HUDEP-2 (cell line): ENCODE measurements around the gene PDZRN3.

Experiments
- DNase-seq, 76 experiments: peaks; one replicate each; lab custom pipeline; 2025; ENCODE audit not compliant: unreplicated experiment in 76 of 76; lab: John Stamatoyannopoulos, UW

PDZRN3 gene

DNA sequence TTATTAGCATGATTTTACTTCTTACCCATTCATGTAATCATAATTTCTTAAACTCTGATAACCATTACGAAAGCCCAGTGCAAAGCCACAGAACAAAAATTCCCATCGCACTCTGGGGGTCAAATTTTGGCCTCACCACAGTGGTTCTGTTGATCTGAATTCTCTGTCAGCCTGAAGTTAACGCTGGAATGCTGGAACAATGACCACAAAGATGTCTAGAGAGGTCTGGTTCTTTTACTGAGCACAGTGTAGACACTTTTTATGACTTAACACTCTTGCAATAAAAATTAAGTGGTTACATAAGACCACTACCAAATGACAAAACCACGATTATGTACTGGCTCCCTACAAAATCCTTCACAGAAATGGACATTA, 94.7 kb downstream of the PDZRN3 start:
- DNase-seq = no peak

DNA sequence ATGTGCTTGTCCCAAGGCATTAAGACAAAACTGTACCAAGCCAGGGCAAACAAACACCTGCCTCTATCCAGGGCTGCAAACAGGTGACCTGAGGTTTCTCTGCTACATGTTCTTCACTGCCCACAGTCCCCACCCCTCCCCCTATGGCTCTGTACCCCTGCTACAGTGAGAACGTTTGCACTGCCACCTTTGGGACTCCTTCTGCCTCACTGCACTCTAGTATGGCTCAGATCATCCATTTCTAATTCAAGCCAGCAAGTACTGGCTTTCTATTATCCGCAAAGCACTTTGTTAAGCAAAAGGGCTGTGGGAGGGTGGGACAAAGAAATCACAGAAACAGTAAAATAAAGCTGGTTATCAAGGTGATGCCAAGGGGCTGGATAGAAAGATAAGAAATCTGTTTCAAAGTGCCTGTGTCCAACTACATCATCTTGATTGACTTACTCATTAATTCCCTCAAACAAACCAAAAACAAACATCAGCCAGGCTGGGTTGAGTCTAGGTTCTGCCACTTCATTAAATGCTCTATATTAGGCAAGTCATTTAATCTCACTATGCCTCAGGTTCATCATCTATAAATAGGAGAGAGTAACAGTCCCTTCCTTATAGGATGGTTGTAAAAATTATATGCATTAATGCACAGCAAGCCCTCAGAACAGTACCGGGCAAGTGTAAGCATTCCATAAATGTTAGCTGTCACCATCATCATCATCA, 95.3 kb downstream of the PDZRN3 start:
- DNase-seq = no peak

DNA sequence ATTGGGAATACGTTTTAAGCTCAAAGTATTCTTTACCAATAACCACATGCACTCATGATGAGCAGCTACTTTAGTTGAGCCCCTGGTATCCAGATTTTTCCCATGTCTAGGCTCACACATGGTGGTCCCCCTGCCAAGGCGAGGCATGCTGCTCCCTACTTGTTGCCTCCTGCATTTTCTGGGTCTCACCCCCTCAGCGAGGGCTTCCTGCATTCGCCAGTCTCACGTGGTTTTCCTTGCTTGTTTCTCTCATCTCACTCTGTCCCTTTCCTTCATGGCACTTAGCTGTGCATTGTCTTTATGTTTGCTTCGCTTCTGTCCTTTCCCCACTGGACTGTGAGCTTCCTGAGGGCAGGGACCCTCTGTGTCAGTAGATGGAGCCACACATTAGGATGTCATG, 99.2 kb downstream of the PDZRN3 start:
- no peak for DNase-seq

DNA sequence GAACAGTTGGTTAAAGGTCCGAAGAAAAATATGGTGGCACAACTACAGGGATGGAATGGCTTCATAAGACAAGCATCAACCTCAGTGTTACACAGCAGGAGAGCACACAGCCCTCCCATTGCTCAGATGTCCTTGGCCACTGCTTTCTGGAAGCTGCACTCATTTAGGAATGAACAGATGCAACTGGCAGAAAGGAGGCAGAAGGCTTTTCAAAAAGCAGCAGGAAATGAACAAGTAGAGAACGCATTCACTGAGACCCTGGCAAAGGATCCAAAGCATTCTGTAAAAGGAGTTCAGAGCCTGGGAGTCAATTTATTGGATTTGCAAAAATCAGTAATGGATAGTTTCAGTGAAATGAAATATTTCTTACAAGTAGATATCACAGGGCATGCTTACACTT, 101.1 kb downstream of the PDZRN3 start:
- no peak for DNase-seq

DNA sequence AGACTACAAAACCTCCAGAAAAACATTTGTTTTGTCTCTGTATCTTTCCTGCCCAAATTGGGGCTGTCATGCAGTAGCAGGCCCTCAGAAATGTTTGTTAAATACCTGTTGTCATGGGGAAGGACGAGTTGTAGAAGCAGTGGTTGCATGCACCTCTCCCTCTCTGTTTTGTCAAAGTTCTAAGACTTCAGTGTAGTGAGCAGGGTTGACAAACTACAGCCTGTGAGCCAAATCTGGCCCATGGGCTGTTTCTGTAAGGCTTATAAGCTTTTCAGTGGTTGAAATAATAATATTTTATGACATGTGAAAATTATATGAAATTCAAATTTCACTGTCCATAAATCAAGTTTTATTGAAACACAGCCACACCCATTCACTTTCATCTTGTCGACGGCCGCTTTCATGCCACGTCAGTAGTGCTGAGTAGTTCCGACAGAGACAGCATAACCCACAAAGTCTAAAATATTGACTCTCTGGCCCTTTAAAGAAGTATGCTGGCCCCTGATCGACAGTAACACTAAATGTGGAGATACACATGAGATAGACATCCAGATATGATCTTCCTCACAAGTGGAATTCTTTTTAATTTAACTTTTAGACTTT, 102.9 kb downstream of the PDZRN3 start:
- DNase-seq = no peak

DNA sequence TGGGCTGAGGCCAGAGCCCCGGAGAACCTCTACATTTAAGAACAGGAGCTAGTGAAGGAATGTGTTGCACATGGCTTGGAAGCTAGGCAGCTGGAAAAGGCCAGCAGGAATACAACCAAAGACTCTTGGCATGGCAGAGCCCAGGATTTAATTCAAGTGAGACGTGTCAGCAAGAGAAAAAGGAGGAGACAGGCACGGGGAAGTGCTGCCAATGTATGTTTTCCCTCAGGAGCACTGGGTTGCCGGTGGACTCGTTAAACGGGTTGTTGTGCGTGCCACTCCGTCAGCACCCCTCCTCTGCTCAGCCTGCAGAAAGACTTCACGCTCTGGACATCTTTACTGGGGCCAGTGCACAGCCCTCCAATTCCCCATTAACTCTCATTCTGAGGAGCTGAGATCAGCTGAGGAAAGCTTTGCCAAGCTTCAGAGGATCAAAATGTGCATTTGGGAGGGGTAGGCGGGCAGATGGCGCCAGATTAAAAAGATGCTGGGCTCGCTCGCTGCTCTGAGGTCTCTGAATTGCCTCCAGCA, 103.7 kb downstream of the PDZRN3 start:
- DNase-seq = no peak

DNA sequence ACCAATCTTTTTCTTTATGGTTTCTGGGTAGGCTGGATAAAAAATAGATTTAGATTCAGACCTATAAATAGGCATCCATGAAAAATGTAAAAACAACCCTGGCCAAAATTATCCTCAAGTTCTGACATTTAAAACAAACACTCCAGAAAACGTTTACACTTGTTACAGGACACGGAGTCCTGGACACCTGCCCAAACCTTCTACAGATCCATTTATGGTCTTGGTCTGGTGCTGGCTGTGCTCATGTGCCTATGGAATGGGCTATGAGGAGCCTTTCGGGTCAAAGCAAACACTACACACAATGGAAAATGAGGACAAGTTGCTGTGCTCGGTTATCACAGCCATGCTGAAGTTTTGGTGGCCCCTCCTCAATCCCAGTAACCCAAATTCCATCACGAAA, 108.1 kb downstream of the PDZRN3 start:
- no peak for DNase-seq

DNA sequence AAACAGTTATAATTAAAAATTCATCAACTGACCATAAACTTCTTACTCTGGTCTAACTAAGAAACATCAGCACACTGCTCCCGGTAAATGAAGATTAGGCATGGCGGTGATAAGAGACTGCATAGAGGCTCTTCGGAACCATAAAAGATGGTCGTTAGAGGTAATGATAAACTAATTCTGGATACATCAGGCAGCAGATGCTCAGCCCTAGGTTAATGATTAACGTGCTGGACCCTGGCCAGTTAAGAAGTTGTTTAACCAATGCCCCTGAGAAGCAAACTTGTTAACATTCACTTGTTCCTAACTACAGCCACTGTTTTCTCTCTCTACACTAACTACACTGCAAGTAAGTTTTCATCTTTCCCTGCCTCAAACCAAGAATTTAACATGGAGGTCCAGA, 111.5 kb downstream of the PDZRN3 start:
- no peak for DNase-seq

DNA sequence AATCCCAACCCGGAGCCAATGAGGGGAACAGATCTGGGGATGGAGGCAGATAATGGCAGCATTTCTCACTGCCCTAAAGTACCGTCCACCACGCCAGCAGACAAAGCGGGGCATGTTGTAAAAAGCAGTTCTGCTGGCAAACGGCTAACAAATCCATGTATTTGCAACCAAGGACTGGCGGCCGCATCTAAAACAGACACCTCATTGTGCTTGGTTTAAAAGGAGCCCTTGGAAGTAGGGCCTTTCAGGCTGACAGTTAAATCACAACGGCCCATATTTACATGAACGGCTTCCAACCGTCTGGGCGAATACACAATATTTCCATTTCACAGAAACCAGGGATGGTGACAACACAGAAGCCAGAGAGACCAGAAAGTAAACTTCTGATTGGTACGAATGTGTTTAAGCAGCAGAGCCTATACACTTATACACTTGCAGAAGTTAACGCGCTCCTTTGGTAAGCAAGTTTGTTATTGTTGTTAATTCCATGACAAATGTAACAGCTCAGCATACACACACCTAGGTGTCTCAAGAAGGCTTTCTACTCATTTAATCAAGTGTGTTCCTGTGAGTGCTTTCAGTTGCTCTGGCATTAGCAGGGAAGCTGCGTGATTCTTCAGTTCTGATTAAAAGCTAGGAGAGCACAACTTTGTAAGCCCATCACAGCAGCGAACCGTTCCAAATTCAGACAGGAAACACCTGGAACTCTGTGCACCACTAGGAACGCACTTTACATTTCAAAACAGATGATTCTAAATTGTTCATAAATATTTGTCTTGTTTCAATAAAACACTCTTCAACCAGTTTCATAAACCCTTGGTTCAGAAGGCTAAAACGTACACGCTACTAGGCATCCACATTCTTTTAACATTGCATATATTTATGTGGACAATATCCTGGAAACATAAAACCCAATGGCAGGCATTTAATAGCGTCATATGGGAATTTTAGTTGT, 112.9 kb downstream of the PDZRN3 start:
- DNase-seq = no peak

DNA sequence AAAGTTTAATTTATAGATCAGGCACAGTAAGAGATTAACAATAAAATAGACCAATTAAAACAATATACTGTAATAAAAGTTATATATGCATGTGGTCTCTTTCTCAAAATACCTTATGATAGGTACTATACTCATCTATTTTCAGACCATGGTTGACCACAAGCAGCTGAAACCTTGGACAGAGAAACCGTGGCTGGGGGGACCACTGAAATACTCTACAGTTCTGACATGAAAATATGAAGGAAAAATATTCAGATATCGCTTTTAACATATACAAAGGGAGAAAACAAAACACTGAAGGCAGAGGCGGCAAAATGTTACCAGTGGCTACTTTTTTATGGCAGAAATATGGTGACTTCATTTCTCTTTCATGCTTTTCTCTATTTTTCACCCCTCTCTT, 114.0 kb downstream of the PDZRN3 start:
- no peak for DNase-seq

DNA sequence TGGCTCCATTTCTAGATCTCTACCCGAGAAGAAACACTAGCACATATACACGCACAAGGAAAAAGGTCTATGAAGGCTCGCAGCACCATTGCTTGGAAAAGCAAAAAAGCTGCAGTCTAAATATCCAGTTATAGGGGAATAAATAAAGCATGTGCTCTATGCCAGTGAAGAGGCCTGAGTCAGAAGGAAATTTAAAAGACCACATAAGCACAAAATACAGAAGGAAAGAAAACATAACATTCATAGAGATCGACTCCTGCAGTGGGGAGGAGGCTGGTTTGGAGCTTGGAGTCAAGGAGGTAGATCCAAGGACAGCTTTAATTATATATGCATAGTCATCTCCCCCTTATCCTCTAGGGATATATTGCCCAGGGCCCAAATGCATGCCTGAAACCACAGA, 114.4 kb downstream of the PDZRN3 start:
- no peak for DNase-seq

DNA sequence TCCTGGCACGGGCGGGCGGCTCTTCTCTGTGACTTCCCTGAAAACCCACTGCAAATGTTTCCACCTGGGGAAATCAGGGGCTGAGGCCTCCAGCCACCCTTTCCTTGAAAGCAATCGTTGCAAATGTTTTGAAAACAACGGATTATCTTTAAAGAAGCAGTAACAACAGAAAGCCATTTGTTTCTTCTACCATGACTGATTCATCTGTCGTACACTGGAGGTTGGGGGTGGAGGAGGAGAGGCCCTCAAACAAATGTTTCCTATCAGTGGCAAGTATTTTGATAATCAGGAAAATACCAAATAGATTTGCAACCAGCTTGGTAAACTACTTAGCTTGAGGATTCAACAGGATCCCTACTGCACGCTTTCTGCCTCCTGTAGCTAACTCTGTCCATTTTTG, 114.9 kb downstream of the PDZRN3 start:
- DNase-seq = no peak

DNA sequence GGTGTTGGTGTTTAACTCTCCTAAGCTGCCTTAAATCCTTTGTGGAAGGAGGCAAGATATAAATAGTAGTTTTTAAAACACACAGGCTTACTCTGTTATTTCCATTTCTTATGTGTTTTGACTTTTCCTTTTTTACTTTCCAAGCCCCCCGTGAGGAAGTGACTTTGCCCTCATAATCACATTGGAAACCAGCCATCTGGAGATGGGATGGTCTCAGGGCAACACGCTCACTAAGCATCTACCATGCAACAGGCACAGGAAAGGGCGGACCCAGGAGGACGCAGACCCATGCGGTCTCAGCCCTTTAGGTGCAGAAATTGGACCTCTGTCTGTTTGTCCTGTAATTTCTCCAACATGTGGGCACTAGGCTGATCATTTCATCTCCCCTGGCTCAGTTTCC, 115.7 kb downstream of the PDZRN3 start:
- no peak for DNase-seq

DNA sequence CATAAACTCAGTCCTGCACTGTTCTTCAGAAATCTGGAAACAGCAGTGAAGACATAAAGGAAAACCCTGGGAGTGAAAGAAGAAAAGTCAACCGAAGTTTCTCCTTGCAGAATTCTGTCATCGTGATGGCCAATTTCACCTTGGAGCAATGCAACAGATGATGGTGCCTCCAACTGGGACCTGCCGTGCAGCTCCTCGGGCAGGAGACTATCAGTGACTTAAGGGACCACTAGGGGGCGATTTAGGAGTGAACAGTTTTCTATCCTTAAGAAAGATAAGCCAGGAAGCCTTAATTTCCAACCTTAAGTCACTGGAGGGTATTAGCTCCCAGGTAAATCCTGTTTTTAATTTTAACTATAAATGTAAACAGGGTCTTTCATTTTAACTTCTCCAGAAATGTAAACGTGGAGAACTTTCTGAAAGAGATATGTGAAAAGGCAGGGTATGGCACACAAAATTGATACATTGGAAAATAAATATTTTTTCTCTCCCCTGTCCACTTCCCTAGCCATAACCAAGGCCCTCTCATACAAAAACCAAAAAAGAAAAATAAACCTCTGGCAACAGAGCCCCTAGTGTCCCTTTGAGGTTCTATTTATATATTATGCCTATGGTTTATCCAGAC, 116.3 kb downstream of the PDZRN3 start:
- DNase-seq = peak in 29 of 76 experiments; percentile 1 to 41 (median 11)

DNA sequence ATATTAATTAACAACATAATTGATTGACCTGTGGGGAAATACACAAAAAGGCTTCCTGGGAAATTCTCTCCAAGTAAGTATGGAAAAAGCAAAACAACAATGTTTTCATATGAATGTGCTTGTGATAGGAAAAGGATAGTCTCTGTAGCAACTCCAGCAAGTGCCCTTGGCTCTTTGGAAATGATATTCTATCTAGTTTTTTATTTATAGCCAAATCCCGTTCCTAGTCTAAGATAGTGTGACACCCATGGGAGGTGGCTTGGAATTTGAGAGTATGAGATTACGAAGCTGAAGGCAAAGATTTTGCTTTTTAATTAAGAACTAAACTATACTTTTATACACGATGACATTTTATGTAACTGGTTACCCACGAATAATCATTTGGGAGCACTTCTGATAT, 119.9 kb downstream of the PDZRN3 start:
- DNase-seq = no peak

DNA sequence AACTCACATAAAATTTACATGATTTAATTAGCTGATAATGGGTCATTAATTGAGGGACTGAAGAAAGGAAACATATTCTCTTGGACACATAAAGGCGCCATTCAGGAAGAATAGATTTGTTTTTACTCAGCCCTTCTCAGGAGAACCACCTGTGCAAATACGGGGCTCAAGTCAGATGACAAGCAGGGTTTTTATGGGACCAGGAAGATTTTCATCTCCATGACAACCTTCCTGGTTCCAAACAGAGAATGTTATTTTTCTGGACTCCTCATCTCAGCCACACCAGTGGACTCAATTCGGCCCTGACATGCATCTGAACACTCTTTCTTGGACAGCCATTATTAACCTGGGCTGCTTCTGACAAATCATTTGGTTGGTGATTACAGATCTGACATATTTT, 120.5 kb downstream of the PDZRN3 start:
- no peak for DNase-seq

DNA sequence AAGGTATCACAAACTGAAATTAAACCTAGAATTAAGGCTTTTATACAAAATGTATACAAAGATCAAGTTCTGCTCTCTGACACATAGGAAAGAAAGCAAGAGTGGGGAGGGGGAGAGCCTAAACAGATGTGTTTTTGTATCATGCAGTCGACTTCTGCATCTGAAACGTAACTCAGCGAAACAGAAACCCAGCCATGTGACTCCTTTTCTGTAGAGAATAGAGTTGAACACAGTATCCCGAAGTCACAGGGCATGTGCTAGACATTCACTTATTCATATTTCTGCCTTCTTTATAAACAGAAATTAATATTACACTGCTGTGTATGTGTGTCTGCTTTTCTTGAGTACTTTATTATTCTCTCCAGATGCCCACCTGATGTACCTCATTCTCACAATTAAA, 121.0 kb downstream of the PDZRN3 start:
- no peak for DNase-seq

DNA sequence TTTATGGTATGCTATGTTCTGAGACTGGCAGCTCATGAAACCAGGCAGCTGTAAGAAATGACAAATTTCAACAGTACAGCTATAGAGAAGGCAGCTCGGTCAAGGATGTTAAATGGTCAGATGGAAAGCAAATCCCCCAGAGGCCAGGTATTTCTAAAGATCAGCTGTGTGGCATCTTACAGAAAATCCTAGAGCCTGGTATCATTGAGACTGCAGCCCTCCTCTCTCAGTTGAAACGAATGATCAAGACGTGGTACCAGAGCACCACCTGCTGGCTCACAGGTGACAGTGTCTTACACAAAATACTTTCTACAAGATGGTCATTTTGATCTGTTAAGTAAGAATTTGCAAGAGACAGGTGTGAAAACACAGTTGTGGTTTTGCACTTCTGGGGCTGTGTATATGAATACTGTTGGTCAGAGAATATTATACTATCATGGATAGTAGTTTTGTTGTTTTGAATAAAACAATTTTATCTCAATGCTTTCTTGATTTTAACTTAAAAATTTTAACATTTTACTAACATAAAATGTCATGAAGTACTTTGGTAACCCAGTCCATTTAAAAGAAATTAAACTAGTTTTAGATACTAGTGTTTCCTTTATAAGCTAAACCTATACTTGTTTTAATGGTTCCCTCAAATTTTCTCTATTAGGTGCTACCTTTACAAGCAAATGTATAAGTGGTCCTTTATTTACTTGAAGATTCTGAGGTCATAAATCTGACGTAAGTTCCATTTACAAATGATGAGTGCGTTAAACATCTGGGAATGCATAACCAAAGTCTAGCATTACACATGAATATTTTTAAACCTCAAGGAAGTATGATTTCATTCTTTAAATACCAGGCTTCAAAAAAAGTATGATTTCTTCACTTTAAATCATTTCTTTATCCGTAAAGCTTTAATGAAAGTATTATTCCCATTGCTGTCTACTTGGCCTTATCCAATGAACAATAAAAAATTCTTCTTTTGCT, 121.8 kb downstream of the PDZRN3 start:
- peak in 37 of 76 experiments; percentile 1 to 42 (median 13) for DNase-seq

DNA sequence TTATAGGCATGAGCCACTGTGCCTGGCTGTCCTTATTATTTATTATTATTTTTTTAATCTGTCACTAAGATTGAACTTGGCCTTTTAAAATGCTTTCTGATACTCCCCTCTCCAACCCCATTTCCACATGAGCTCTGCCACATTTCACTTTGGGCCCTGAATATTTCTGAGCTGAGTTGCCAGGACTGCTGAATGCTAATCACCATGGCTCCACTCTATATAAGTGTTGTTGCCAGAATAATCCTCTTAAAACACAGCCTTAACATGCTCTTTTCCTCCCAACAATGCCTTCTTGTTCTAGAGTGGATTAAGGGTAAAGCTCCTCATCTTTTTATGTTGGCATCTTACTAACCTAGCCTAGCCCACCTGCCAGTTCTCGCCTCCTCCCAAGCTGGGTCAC, 124.4 kb downstream of the PDZRN3 start:
- no peak for DNase-seq

DNA sequence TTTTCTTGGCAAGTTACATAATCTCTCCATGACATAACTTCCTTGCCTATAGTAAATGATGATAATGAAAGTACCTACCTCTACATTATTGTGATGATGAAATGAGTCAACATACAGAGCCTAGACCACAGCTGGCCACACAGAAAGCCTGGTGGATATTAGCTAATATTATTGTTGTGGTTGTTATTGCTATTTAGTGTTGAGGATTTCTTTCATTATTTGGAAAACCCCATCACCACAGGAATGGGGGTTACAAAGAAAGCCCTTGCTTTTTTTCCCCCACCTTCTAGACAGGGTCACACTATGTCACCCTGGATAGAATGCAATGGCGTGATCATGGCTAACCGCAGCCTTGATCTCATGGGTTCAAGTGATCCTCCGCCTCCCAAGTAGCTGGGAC, 125.0 kb downstream of the PDZRN3 start:
- no peak for DNase-seq
